ENCODE measurements around the gene EIF4EBP2. TPM values are rescaled to one million over a fixed set of nuclear protein-coding genes. Genes with fewer than 3 reads are reported as not detected.
A peak's percentile ranks its signal among the peaks of the same experiment; 100 is the strongest.

EIF4EBP2 gene
- polyA plus RNA-seq, 1 of the 3 experiments (the other 2 are of a cell fraction) = 9.9 TPM

- no peak for TF ChIP-seq MEF2A (IDR thresholded peaks at IDR 0.05; ENCODE audit: borderline replicate concordance, low read depth)
- TF ChIP-seq FOSL2 (IDR thresholded peaks at IDR 0.05; ENCODE audit: borderline replicate concordance, low read depth) = no peak
- no peak for TF ChIP-seq RCOR1 (IDR thresholded peaks at IDR 0.05; ENCODE audit: low read length)
These were observed 72.5 kb downstream of the EIF4EBP2 start (continued) for GRCh38 chr10:70476249-70477035.

- Histone ChIP-seq H3K9me2 (no peaks in the 10 kb centered on the region), H3K27ac (ENCODE audit: low read depth in 2 of 2, low read length in 1 of 2) (peak overlapping the region in 1 of 2 experiments; percentile 50; a peak in 1 of 4 replicates), H2AFZ (ENCODE audit: low read depth) (no peak overlapping the region), H3K79me2 (ENCODE audit: insufficient read depth) (no peaks in the 10 kb centered on the region), H3K36me3 (replicated peaks in 1 of 2; ENCODE audit: control insufficient read depth in 1 of 2, insufficient read depth in 2 of 2, low read length in 1 of 2) (no peaks in the 10 kb centered on the region), H3K9me3 (no peaks in the 10 kb centered on the region), H3K27me3 (ENCODE audit: insufficient read depth) (peaks cover 45% of the 10 kb centered on the region; the same call in 1 of the 2 replicates), H4K20me1 (ENCODE audit: insufficient read depth) (no peaks in the 10 kb centered on the region), H3F3A (replicated peaks; ENCODE audit: insufficient read depth) (no peaks in the 10 kb centered on the region), H3K4me3 (ENCODE audit: low read depth in 2 of 2, low read length in 1 of 2) (peak overlapping the region; percentile 49 to 53; a peak in 3 of 4 replicates), H3K4me1 (ENCODE audit: control insufficient read depth in 1 of 2, insufficient read depth in 2 of 2, low read depth in 1 of 2, low read length in 1 of 2) (peaks cover 0 to 55% of the 10 kb centered on the region in 2 experiments; a peak in 1 of 4 replicates), H3K4me2 (peak overlapping the region; percentile 82; the same call in 1 of the 2 replicates), H3K9ac (no peak overlapping the region)
- CTCF ChIA-PET = interaction anchor here (0.6 to 6.5 kb wide), 5 partner anchors 8 to 352 kb away, joined by 3 to 44 read pairs (median 4); no protein-coding TSS in a partner anchor
- TF ChIP-seq NFIC (IDR thresholded peaks at IDR 0.05; ENCODE audit: borderline replicate concordance) = no peak
- WGBS (ENCODE audit: low lambda C conversion rate) = 38% methylated on average over 11 of the region's 27 CpGs
- POLR2A ChIA-PET = interaction anchor here (0.8 to 1.5 kb wide), 2 partner anchors 14 to 23 kb away, joined by 3 to 4 read pairs; no protein-coding TSS in a partner anchor
- DNase-seq = peak; percentile 68
These were observed 73.8 kb downstream of the EIF4EBP2 start for GRCh38 chr10:70477661-70478162.

Other genes with a start within 250 kb of the EIF4EBP2 start
- 20.9 and 26.4 TPM in 2 replicates for gene SAR1A, start 233.6 kb upstream of the EIF4EBP2 start, polyA plus RNA-seq (2012; rRNA removed)
- 116 and 125 TPM in 2 replicates for gene PPA1, start 170.7 kb upstream of the EIF4EBP2 start, polyA plus RNA-seq (2012; rRNA removed)
- gene NPFFR1, start 120.1 kb upstream of the EIF4EBP2 start, polyA plus RNA-seq (2012; rRNA removed) = not detected in 2 replicates
- gene LRRC20, start 21.5 kb upstream of the EIF4EBP2 start, polyA plus RNA-seq (2012; rRNA removed) = 27.7 and 28.9 TPM in 2 replicates
- gene NODAL, start 37.5 kb downstream of the EIF4EBP2 start, polyA plus RNA-seq (2012; rRNA removed) = not detected in 2 replicates
- gene PALD1, start 74.6 kb downstream of the EIF4EBP2 start, polyA plus RNA-seq (2012; rRNA removed) = 0.16 and 0.19 TPM in 2 replicates
- not detected in 2 replicates for gene PRF1, start 198.6 kb downstream of the EIF4EBP2 start, polyA plus RNA-seq (2012; rRNA removed)